Liver (tissue), 3 donors: ENCODE measurements around the gene TMEM45A.

Experiments used
- EGR1 ChIP-seq, 2 donors: IDR thresholded peaks; 2 replicates each; pipeline ENCODE4 v1.6.1; 2016 to 2018; ENCODE audit warnings: antibody characterized with exemption in 2 of 2, low read depth in 2 of 2
- FOXA1 ChIP-seq: IDR thresholded peaks from 2 replicates; pipeline ENCODE4 v1.6.1; 2016; ENCODE audit warnings: antibody characterized with exemption
- GABPA ChIP-seq, 2 donors: IDR thresholded peaks in 1 of 2; conservative IDR thresholded peaks in 1 of 2; 2 replicates each; pipeline ENCODE4 v1.6.1; 2016; ENCODE audit warnings: antibody characterized with exemption in 2 of 2, mild to moderate bottlenecking in 1 of 2, moderate library complexity in 1 of 2
- JUND ChIP-seq, 2 donors: IDR thresholded peaks; 2 replicates each; pipeline ENCODE4 v1.6.1; 2016; ENCODE audit warnings: antibody characterized with exemption in 2 of 2
- MAX ChIP-seq: IDR thresholded peaks from 2 replicates; pipeline ENCODE4 v1.6.1; 2016; ENCODE audit warnings: antibody characterized with exemption
- NR2F2 ChIP-seq: IDR thresholded peaks from 2 replicates; pipeline ENCODE4 v1.6.1; 2016; ENCODE audit warnings: antibody characterized with exemption
- RAD21 ChIP-seq, 2 donors: IDR thresholded peaks; 2 replicates each; pipeline ENCODE4 v1.6.1; 2016; ENCODE audit warnings: antibody characterized with exemption in 2 of 2, mild to moderate bottlenecking in 2 of 2
- REST ChIP-seq: IDR thresholded peaks from 2 replicates; pipeline ENCODE4 v1.6.1; 2016; ENCODE audit warnings: antibody characterized with exemption, mild to moderate bottlenecking
- SP1 ChIP-seq: IDR thresholded peaks from 2 replicates; pipeline ENCODE4 v1.6.1; 2018; ENCODE audit warnings: antibody characterized with exemption, mild to moderate bottlenecking
- TAF1 ChIP-seq: conservative IDR thresholded peaks from 2 replicates; pipeline ENCODE4 v1.6.1; 2016; ENCODE audit warnings: antibody characterized with exemption, mild to moderate bottlenecking
- YY1 ChIP-seq: IDR thresholded peaks from 2 replicates; pipeline ENCODE4 v1.6.1; 2016; ENCODE audit warnings: antibody characterized with exemption, mild to moderate bottlenecking
- ZBTB33 ChIP-seq: IDR thresholded peaks from 2 replicates; pipeline ENCODE4 v1.6.1; 2016; ENCODE audit warnings: antibody characterized with exemption
- TF ChIP-seq, protein P1 (sequence below): fragments of 150-350 bp; IDR thresholded peaks from 2 replicates; pipeline ENCODE4 v1.5.1; 2017; ENCODE audit warnings: improper control_type of control experiment, low read depth, low read length; ENCODE audit not compliant: missing input control
- TF ChIP-seq, protein P2 (sequence below): IDR thresholded peaks from 2 replicates; pipeline ENCODE4 v1.6.1; 2016; ENCODE audit warnings: antibody characterized with exemption
- donor health status: healthy.
- donor health status: healthy.

DNA sequence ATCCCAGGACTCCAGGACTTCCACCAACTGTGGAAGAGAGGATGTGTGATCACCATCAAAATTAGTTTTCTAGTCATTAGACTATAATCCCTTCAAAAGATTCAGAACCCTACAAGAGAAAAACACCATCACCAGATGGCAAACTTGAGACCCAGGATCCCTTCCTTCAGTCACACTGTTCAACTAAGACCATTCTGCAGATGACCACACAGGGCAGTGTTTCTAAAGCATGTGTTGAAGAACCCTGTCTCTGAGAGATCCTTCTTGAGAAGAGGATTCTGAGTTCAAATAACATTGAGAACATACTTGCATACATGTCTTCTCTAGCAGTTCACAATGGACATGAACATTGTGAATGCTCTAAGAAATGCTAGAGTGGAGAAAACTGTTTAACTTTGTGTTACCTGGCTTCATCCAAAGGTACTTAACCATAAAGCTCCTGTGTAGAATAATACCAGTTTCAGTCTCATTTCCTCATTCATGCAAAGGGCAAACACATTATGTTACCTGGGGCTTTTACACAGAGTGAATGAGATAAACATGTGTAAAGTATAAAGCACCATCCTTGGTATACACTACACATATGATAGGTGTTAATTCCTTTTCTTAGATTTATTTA lies 114.6 kb downstream of the TMEM45A start:
- TF ChIP-seq, protein P1, sequence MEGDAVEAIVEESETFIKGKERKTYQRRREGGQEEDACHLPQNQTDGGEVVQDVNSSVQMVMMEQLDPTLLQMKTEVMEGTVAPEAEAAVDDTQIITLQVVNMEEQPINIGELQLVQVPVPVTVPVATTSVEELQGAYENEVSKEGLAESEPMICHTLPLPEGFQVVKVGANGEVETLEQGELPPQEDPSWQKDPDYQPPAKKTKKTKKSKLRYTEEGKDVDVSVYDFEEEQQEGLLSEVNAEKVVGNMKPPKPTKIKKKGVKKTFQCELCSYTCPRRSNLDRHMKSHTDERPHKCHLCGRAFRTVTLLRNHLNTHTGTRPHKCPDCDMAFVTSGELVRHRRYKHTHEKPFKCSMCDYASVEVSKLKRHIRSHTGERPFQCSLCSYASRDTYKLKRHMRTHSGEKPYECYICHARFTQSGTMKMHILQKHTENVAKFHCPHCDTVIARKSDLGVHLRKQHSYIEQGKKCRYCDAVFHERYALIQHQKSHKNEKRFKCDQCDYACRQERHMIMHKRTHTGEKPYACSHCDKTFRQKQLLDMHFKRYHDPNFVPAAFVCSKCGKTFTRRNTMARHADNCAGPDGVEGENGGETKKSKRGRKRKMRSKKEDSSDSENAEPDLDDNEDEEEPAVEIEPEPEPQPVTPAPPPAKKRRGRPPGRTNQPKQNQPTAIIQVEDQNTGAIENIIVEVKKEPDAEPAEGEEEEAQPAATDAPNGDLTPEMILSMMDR: no peak
- TF ChIP-seq TAF1 (no peak), MAX (no peak), REST (no peak), RAD21 (IDR thresholded peaks at IDR 0.05) (no peak), GABPA (IDR thresholded peaks at IDR 0.05 in 1 of 2, conservative IDR thresholded peaks at IDR 0.05 in 1 of 2) (no peak), YY1 (no peak), EGR1 (IDR thresholded peaks at IDR 0.05; ENCODE audit: low read depth in 2 of 2) (no peak), SP1 (no peak), FOXA1 (no peak), ZBTB33 (no peak), JUND (IDR thresholded peaks at IDR 0.05) (no peak), NR2F2 (no peak)
- TF ChIP-seq, protein P2, sequence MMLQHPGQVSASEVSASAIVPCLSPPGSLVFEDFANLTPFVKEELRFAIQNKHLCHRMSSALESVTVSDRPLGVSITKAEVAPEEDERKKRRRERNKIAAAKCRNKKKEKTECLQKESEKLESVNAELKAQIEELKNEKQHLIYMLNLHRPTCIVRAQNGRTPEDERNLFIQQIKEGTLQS: no peak
